IMR-90 (cell line): Measurements from ENCODE around the gene TSEN54.
"Not testable (repeated sequence)": the region's sequence is repeated elsewhere in the genome, so short reads cannot be mapped to it uniquely, and the experiment has no call there.

ENCODE experiments used
- CEBPB ChIP-seq: IDR thresholded peaks from 2 replicates; pipeline ENCODE4 v1.6.1; 2012; ENCODE audit warnings: low read depth, low read length, improper control_type of control experiment
- CHD1 ChIP-seq: IDR thresholded peaks from 2 replicates; pipeline ENCODE4 v1.6.1; 2012; ENCODE audit warnings: low read depth, low read length, improper control_type of control experiment
- FOS ChIP-seq: fragments of 150-350 bp; IDR thresholded peaks from 2 replicates; pipeline ENCODE4 v1.6.1; 2016; ENCODE audit warnings: low read depth, low read length
- MAFK ChIP-seq: IDR thresholded peaks from 2 replicates; pipeline ENCODE4 v1.6.1; 2012; ENCODE audit warnings: low read depth, low read length, improper control_type of control experiment
- MXI1 ChIP-seq: IDR thresholded peaks from 2 replicates; pipeline ENCODE4 v1.6.1; 2012; ENCODE audit warnings: low read depth, mild to moderate bottlenecking, low read length, moderate library complexity, borderline replicate concordance
- NFE2L2 ChIP-seq: fragments of 150-350 bp; IDR thresholded peaks from 2 replicates; pipeline ENCODE4 v1.6.1; 2016; ENCODE audit warnings: low read depth, mild to moderate bottlenecking, low read length
- POLR2A ChIP-seq: IDR thresholded peaks from 2 replicates; pipeline ENCODE4 v1.6.1; 2012; ENCODE audit warnings: mild to moderate bottlenecking, low read depth, low read length
- RFX5 ChIP-seq: IDR thresholded peaks from 2 replicates; pipeline ENCODE4 v1.8.0; 2012; ENCODE audit warnings: low read depth, mild to moderate bottlenecking, low read length, moderate library complexity
- SMC3 ChIP-seq: fragments of 150-350 bp; IDR thresholded peaks from 2 replicates; pipeline ENCODE4 v1.6.1; 2016; ENCODE audit warnings: low read depth, mild to moderate bottlenecking, antibody characterized with exemption, low read length, moderate library complexity
- TF ChIP-seq, protein P1 (sequence below): conservative IDR thresholded peaks from 2 replicates; pipeline ENCODE4 v1.5.1; 2012; ENCODE audit warnings: mild to moderate bottlenecking, low read depth, low read length, improper control_type of control experiment
- TF ChIP-seq, protein P2 (sequence below): fragments of 150-350 bp; IDR thresholded peaks from 2 replicates; pipeline ENCODE4 v1.6.1; 2016; ENCODE audit warnings: low read depth, mild to moderate bottlenecking, low read length, moderate library complexity, borderline replicate concordance
- TF ChIP-seq, protein P3 (sequence below): fragments of 150-350 bp; IDR thresholded peaks from 2 replicates; pipeline ENCODE4 v1.6.1; 2017; ENCODE audit warnings: mild to moderate bottlenecking, antibody characterized with exemption, low read length, low read depth

DNA sequence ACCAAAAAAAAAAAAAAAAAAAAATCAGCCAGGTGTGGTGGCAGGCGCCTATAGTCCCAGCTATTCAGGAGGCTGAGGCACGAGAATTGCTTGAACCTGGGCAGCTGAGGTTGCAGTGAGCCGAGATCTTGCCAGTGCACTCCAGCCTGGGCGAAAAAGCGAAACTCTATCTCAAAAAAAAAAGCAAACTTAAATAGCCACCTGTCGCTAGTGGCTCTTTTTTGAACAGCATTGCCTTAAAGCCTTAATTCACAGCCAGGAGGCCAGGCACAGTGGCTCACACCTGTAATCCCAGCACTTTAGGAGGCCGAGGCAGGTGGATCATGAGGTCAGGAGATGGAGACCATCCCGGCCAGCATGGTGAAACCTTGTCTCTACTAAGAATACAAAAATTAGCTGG is 4.1 kb downstream of the TSEN54 start:
- TF ChIP-seq, protein P1, sequence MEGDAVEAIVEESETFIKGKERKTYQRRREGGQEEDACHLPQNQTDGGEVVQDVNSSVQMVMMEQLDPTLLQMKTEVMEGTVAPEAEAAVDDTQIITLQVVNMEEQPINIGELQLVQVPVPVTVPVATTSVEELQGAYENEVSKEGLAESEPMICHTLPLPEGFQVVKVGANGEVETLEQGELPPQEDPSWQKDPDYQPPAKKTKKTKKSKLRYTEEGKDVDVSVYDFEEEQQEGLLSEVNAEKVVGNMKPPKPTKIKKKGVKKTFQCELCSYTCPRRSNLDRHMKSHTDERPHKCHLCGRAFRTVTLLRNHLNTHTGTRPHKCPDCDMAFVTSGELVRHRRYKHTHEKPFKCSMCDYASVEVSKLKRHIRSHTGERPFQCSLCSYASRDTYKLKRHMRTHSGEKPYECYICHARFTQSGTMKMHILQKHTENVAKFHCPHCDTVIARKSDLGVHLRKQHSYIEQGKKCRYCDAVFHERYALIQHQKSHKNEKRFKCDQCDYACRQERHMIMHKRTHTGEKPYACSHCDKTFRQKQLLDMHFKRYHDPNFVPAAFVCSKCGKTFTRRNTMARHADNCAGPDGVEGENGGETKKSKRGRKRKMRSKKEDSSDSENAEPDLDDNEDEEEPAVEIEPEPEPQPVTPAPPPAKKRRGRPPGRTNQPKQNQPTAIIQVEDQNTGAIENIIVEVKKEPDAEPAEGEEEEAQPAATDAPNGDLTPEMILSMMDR, result not testable (repeated sequence)
- not testable (repeated sequence) for TF ChIP-seq POLR2A, RFX5, MXI1, SMC3, NFE2L2, MAFK, CEBPB, CHD1, FOS
- TF ChIP-seq, protein P2, sequence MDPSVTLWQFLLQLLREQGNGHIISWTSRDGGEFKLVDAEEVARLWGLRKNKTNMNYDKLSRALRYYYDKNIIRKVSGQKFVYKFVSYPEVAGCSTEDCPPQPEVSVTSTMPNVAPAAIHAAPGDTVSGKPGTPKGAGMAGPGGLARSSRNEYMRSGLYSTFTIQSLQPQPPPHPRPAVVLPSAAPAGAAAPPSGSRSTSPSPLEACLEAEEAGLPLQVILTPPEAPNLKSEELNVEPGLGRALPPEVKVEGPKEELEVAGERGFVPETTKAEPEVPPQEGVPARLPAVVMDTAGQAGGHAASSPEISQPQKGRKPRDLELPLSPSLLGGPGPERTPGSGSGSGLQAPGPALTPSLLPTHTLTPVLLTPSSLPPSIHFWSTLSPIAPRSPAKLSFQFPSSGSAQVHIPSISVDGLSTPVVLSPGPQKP, result not testable (repeated sequence)
- TF ChIP-seq, protein P3, sequence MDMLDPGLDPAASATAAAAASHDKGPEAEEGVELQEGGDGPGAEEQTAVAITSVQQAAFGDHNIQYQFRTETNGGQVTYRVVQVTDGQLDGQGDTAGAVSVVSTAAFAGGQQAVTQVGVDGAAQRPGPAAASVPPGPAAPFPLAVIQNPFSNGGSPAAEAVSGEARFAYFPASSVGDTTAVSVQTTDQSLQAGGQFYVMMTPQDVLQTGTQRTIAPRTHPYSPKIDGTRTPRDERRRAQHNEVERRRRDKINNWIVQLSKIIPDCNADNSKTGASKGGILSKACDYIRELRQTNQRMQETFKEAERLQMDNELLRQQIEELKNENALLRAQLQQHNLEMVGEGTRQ, result not testable (repeated sequence)
